AG10803 (cell line): ENCODE data around the gene CCDC88C.

Experiments used
- DNase-seq: peaks from one replicate; pipeline ENCODE4 v3.0.0; 2010; ENCODE audit warnings: low read depth
- H3K4me3 ChIP-seq: 2 replicates; pipeline ENCODE4 v1.5.1; 2011; ENCODE audit warnings: mild to moderate bottlenecking, low read length, control low read depth
- CTCF ChIP-seq: conservative IDR thresholded peaks from 2 replicates; pipeline ENCODE4 v1.5.1; 2011; ENCODE audit warnings: mild to moderate bottlenecking, low read length, control low read depth, inconsistent platforms

The CCDC88C gene

DNA sequence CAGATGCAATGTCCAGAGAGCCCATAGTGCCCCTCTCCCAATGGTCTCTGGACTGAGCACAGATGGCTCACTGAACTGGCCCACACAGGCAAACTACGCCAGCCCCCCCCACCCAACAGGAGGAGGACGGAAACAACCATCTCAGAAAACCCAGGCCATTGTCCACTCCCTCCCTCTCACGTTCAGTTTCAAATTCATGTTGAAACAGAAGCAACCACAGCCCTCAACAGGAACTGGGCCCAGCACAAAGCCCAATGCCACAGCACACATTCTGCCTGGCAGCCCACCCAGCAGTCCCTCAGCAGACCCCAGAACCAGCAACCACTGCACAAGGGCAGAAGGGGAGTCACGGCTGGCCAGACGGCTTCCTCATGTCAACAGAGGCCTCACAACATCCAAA, 10.6 kb downstream of the CCDC88C start:
- no peak overlapping the region for H3K4me3 ChIP-seq
- no peak for DNase-seq
- TF ChIP-seq CTCF, result no peak

- no peak for DNase-seq
- TF ChIP-seq CTCF, result no peak
- no peak overlapping the region for H3K4me3 ChIP-seq
Observed at GRCh38 chr14:91406451-91406850, 11.2 kb downstream of the CCDC88C start.

DNA sequence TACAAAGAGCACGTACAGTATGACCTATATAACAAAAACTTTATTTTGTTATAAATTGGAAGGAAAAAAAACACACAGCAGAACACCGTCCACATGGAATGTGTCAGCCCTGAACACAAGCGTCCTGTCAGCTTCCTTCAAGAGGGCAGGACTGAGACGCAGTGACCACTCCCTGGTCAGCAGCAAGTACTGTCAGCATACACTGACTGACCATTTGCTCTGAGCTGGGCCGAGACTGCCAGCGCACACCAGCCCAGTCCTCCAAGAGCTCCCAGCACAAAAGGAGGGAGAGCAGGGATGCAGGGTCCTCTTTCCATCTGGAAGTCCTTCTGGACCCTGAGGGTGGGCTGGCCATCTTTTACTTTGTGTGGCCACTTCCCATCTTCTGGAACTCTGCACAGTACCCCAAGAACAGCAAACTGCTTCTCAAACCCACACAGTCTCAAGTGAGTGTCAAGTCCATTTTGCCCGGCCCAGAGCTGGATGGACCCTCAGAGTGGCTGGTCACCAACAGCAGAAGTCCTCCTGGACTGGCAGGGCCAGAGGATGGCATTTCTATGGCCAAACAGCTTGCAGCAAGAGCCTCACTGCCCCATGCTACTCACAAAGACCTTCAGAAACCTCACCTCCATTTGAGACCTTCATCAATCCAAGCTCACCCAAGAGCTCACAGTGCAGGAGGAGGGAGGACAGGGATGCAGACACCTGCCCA, 11.7 kb downstream of the CCDC88C start:
- DNase-seq, result no peak
- no peak overlapping the region for H3K4me3 ChIP-seq
- no peak for TF ChIP-seq CTCF

DNA sequence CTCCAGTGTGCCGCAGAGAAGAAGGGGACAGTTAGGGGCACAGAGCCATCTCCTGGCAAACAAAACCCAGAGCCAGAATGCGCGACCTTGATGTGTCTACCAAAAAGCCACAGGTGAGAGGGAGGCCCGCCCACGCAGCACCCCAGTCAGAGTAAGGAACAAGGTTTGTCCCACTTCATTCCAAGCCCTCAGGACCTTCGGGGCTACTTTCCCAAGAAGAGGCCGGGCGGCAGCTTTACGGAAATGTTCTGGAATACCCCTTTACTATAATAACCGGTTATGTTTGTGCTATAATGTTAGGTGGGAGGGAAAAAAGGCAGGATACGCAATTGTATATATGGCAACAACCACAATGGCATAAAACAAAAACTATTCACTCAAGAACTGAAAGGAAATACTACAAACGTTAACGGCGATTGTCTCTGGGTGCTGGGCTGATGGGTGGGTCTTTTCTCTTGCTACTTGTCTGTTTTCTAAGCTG, 12.3 kb downstream of the CCDC88C start:
- TF ChIP-seq CTCF, result no peak
- H3K4me3 ChIP-seq, result no peak overlapping the region

GRCh38 chr14:91402771-91403600, 14.6 kb downstream of the CCDC88C start:
- no peak for DNase-seq
- no peak overlapping the region for H3K4me3 ChIP-seq
- TF ChIP-seq CTCF, result no peak

More for the DNA sequence above, 12.3 kb downstream of the CCDC88C start:
- no peak for DNase-seq

- no peak overlapping the region for H3K4me3 ChIP-seq
- DNase-seq, result no peak
- TF ChIP-seq CTCF, result no peak
Observed at GRCh38 chr14:91402348-91402747, 15.3 kb downstream of the CCDC88C start.
